Measurements from ENCODE around the gene XPO4. TPM values are rescaled to one million over a fixed set of nuclear protein-coding genes. Genes with fewer than 3 reads are reported as not detected.
A peak's percentile ranks its signal among the peaks of the same experiment; 100 is the strongest.

XPO4 gene
- total RNA-seq, 1 experiment from 2014 or later: 39.9 TPM

DNA sequence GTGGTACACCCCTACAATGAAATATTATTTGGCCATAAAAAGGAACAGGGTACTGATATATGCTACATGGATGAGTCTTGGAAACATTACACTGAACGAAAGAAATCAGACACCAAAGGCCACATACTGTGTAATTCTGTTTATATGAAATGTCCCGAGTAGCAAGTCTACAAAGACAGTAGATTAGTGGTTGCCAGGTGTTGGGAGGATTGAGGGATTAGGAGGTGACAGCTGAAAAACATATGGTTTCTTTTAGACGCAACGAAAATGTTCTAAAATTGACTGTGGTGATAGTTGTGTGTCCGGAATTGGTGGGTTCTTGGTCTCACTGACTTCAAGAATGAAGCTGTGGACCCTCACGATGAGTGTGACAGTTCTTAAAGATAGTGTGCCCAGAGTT, 163.9 kb downstream of the XPO4 start:
- DNase-seq: no peak
- Histone ChIP-seq H3K9ac (ENCODE audit: low read length) (no peak overlapping the region), H3K79me2 (ENCODE audit: low read length) (no peaks in the 10 kb centered on the region), H3F3A (ENCODE audit: low read length, unreplicated experiment) (no peaks in the 10 kb centered on the region), H3K4me1 (ENCODE audit: insufficient read depth, low read length) (no peaks in the 10 kb centered on the region), H4K20me1 (ENCODE audit: low read length) (no peaks in the 10 kb centered on the region), H3K4me2 (ENCODE audit: low read length) (no peak overlapping the region), H3K9me2 (replicated peaks; ENCODE audit: low read length) (no peaks in the 10 kb centered on the region), H3K9me3 (ENCODE audit: low read length) (no peaks in the 10 kb centered on the region), H3K4me3 (ENCODE audit: low read length) (no peak overlapping the region), H3K36me3 (ENCODE audit: low read depth, low read length) (no peaks in the 10 kb centered on the region), H2AFZ (ENCODE audit: low read length) (no peak overlapping the region), H3K27me3 (ENCODE audit: low read length) (no peaks in the 10 kb centered on the region), H3K27ac (ENCODE audit: low read length) (no peak overlapping the region)
- intact Hi-C loops (cut with micrococcal nuclease): no loop called here
- TF ChIP-seq EZH2 (IDR thresholded peaks at IDR 0.05; ENCODE audit: low read length, unreplicated experiment): no peak
- no peak for TF ChIP-seq EZH2phosphoT487 (IDR thresholded peaks at IDR 0.05; ENCODE audit: borderline replicate concordance, low read length)
- POLR2A ChIA-PET (ENCODE audit: unreplicated experiment): interaction anchor here (0.6 kb wide), 1 partner anchor 72 kb away, joined by 3 read pairs; no protein-coding TSS in a partner anchor
- CTCF ChIA-PET: no interaction called here
- no TSS peak for BruUV-seq (replicated peaks)
- no peak for ATAC-seq

DNA sequence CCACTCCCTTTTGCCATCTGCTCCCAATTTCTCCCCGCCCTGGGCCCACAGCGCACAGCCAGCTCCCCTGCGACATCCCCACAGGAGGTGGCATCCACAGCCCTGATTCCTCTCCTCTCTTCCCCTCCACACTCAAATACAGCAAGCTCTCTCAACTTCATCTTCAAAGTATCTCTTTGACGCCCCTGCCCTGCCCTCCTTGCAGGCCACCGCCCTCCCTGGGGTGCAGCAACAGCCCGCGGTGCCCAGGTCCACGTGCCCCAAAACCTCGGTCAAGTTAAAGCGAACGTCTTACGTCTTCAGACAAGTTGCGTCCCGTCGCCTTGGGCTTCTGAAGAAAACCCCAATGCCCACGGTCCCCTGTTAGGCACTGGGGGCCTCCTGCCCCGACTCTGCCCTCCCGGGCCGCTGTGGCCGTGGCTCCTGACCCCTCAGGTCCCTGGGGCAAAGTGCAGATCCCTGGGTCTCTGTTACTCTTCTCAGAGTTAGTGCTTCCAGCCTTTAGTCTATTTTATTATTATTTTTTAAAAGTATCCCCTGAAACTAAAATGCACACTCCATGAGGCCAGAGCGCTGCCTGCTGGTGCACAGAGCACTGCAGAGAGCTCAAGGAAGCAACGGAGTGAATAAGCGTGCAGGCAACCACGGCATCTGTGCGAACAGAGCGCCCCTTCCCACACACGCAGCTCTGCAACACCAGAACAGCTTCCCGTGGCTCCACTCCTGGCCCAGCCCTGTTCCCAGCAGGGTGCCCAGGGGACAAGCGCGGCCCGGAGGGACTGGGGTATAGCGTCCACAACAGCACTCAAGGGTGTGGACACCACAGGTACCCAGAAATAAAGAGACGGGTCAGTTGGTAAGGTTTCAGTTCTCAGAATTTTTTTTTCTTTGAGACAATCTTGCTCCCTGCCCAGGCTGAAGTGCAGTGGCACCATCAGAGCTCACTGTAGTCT, 172.6 kb downstream of the XPO4 start:
- Histone ChIP-seq H3K27me3 (ENCODE audit: low read length) (no peaks in the 10 kb centered on the region), H3K36me3 (ENCODE audit: low read depth, low read length) (no peaks in the 10 kb centered on the region), H3K9me2 (replicated peaks; ENCODE audit: low read length) (no peaks in the 10 kb centered on the region), H3K4me1 (ENCODE audit: insufficient read depth, low read length) (no peaks in the 10 kb centered on the region), H2AFZ (ENCODE audit: low read length) (no peak overlapping the region), H4K20me1 (ENCODE audit: low read length) (no peaks in the 10 kb centered on the region), H3K9me3 (ENCODE audit: low read length) (no peaks in the 10 kb centered on the region), H3K9ac (ENCODE audit: low read length) (no peak overlapping the region), H3K4me2 (ENCODE audit: low read length) (no peak overlapping the region), H3K79me2 (ENCODE audit: low read length) (no peaks in the 10 kb centered on the region), H3F3A (ENCODE audit: low read length, unreplicated experiment) (no peaks in the 10 kb centered on the region), H3K27ac (ENCODE audit: low read length) (no peak overlapping the region), H3K4me3 (ENCODE audit: low read length) (no peak overlapping the region)
- BruUV-seq (replicated peaks): no TSS peak
- TF ChIP-seq EZH2 (IDR thresholded peaks at IDR 0.05; ENCODE audit: low read length, unreplicated experiment): no peak
- TF ChIP-seq, protein P1, sequence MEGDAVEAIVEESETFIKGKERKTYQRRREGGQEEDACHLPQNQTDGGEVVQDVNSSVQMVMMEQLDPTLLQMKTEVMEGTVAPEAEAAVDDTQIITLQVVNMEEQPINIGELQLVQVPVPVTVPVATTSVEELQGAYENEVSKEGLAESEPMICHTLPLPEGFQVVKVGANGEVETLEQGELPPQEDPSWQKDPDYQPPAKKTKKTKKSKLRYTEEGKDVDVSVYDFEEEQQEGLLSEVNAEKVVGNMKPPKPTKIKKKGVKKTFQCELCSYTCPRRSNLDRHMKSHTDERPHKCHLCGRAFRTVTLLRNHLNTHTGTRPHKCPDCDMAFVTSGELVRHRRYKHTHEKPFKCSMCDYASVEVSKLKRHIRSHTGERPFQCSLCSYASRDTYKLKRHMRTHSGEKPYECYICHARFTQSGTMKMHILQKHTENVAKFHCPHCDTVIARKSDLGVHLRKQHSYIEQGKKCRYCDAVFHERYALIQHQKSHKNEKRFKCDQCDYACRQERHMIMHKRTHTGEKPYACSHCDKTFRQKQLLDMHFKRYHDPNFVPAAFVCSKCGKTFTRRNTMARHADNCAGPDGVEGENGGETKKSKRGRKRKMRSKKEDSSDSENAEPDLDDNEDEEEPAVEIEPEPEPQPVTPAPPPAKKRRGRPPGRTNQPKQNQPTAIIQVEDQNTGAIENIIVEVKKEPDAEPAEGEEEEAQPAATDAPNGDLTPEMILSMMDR (conservative IDR thresholded peaks at IDR 0.05; ENCODE audit: low read depth, low read length): no peak
- no peak for TF ChIP-seq EZH2phosphoT487 (IDR thresholded peaks at IDR 0.05; ENCODE audit: borderline replicate concordance, low read length)
- ChIA-PET POLR2A (ENCODE audit: unreplicated experiment) (no interaction called here), CTCF (no interaction called here)
- DNase-seq (no peak), ATAC-seq (no peak)
- intact Hi-C loops (cut with micrococcal nuclease): no loop called here

DNA sequence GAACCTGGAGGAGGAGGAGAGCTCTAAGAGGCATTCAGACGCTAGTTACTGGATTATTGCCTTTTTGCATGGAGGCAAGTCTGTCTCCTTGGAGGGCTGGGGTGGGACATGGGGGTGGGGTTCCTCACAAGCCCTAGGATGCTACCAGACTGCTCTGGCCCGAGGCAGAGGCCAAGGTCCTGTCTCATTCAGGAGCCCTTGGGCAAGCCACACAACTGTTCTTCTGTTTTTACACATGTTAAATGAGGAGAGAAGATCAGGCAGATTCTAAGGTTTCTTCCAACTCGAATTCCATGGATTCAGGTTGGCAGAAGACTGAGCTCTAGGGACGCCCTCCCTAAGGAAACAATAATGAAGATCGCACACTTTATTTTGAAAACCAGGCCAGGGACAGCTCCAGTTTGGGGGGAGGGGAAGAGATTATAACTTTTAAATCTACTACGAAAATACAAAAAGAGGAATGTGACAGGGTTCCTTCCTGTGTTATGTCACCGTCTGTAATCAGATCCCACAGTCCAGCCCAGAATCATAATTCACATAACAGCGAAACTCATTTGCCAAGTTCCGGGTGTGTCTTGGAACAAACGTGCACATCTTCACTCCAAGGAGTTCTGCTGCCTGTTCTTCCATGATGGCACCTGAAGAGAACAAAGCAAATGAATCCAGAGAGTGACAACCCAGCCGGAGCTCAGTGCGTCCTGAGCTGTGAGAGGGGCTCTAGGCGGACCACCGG, 173.8 kb downstream of the XPO4 start:
- Histone ChIP-seq H3K4me1 (ENCODE audit: insufficient read depth, low read length) (no peaks in the 10 kb centered on the region), H3K9me2 (replicated peaks; ENCODE audit: low read length) (no peaks in the 10 kb centered on the region), H2AFZ (ENCODE audit: low read length) (no peak overlapping the region), H3F3A (ENCODE audit: low read length, unreplicated experiment) (no peaks in the 10 kb centered on the region), H3K79me2 (ENCODE audit: low read length) (no peaks in the 10 kb centered on the region), H3K9me3 (ENCODE audit: low read length) (no peaks in the 10 kb centered on the region), H3K9ac (ENCODE audit: low read length) (no peak overlapping the region), H4K20me1 (ENCODE audit: low read length) (no peaks in the 10 kb centered on the region), H3K4me3 (ENCODE audit: low read length) (no peak overlapping the region), H3K27ac (ENCODE audit: low read length) (no peak overlapping the region), H3K36me3 (ENCODE audit: low read depth, low read length) (no peaks in the 10 kb centered on the region), H3K27me3 (ENCODE audit: low read length) (no peaks in the 10 kb centered on the region), H3K4me2 (ENCODE audit: low read length) (no peak overlapping the region)
- CTCF ChIA-PET: interaction anchor here (0.7 kb wide), 1 partner anchor 39 kb away, joined by 7 read pairs; no protein-coding TSS in a partner anchor
- no TSS peak for BruUV-seq (replicated peaks)
- intact Hi-C loops (cut with micrococcal nuclease): no loop called here
- TF ChIP-seq, protein P1 (conservative IDR thresholded peaks at IDR 0.05; ENCODE audit: low read depth, low read length): no peak
- TF ChIP-seq EZH2 (IDR thresholded peaks at IDR 0.05; ENCODE audit: low read length, unreplicated experiment): no peak
- TF ChIP-seq EZH2phosphoT487 (IDR thresholded peaks at IDR 0.05; ENCODE audit: borderline replicate concordance, low read length): no peak
- POLR2A ChIA-PET (ENCODE audit: unreplicated experiment): no interaction called here
- DNase-seq: peak; percentile 19
- ATAC-seq: no peak

Measured in PC-3 (cell line).